ENCODE data around the gene TMEM181.
"Not testable (repeated sequence)": the region's sequence is repeated elsewhere in the genome, so short reads cannot be mapped to it uniquely, and the experiment has no call there.

GRCh38 chr6:158520975-158521374, 38.9 kb upstream of the TMEM181 start:
- not testable (repeated sequence) for TF ChIP-seq EZH2 (optimal IDR thresholded peaks at IDR 0.05; ENCODE audit: low read depth, low read length); CTCF (IDR thresholded peaks at IDR 0.05; ENCODE audit: low read length); EZH2phosphoT487 (IDR thresholded peaks at IDR 0.05; ENCODE audit: low read length)

Measured in MM.1S (cell line).